HepG2 (cell line): ENCODE results near the gene POFUT1.

Source experiments
- EZH2 ChIP-seq: conservative IDR thresholded peaks from 2 replicates; pipeline ENCODE4 v1.6.1; 2012; ENCODE audit warnings: mild to moderate bottlenecking, low read depth, low read length, moderate library complexity
- GATAD2A ChIP-seq: IDR thresholded peaks from 2 replicates; pipeline ENCODE4 v1.6.1; 2016
- GTF2F1 ChIP-seq: fragments of 150-350 bp; IDR thresholded peaks from 2 replicates; pipeline ENCODE4 v1.6.1; 2014; ENCODE audit warnings: low read length
- HMG20A ChIP-seq: IDR thresholded peaks from 2 replicates; pipeline ENCODE4 v1.6.1; 2016; ENCODE audit warnings: borderline replicate concordance
- MTA3 ChIP-seq: sonication (generic); formaldehyde crosslinking; IDR thresholded peaks from 2 replicates; pipeline ENCODE4 v1.4.0; 2020; ENCODE audit warnings: missing genetic modification reagents
- MTF1 ChIP-seq: sonication (generic); formaldehyde crosslinking; IDR thresholded peaks from 2 replicates; pipeline ENCODE4 v1.5.0; 2020; ENCODE audit warnings: missing genetic modification reagents
- PATZ1 ChIP-seq: sonication (generic); formaldehyde crosslinking; IDR thresholded peaks from 2 replicates; pipeline ENCODE4 v1.4.0; 2020; ENCODE audit warnings: missing genetic modification reagents
- POLR2A ChIP-seq, 2 experiments: IDR thresholded peaks; 2 replicates each; pipeline ENCODE4 v1.6.1; 2011; ENCODE audit warnings: low read depth in 2 of 2, low read length in 2 of 2, mild to moderate bottlenecking in 1 of 2, moderate library complexity in 1 of 2; ENCODE audit not compliant: insufficient read depth in 1 of 2
- SP2 ChIP-seq: sonication (generic); formaldehyde crosslinking; IDR thresholded peaks from 2 replicates; pipeline ENCODE4 v1.5.1; 2020; ENCODE audit warnings: mild to moderate bottlenecking, missing genetic modification reagents
- ZNF180 ChIP-seq: sonication (generic); formaldehyde crosslinking; IDR thresholded peaks from 2 replicates; pipeline ENCODE4 v1.4.0; 2020; ENCODE audit warnings: low read depth, missing genetic modification reagents, borderline replicate concordance
- ZNF224 ChIP-seq: sonication (generic); formaldehyde crosslinking; IDR thresholded peaks from 2 replicates; pipeline ENCODE4 v1.5.0; 2020; ENCODE audit warnings: mild to moderate bottlenecking, missing genetic modification reagents
- TF ChIP-seq, protein P1 (sequence below): sonication (generic); formaldehyde crosslinking; IDR thresholded peaks from 2 replicates; pipeline ENCODE4 v1.5.0; 2020; ENCODE audit warnings: mild to moderate bottlenecking, missing genetic modification reagents, moderate library complexity
- TF ChIP-seq, protein P2 (sequence below): sonication (generic); formaldehyde crosslinking; IDR thresholded peaks from 2 replicates; pipeline ENCODE4 v1.5.0; 2020; ENCODE audit warnings: missing genetic modification reagents

DNA sequence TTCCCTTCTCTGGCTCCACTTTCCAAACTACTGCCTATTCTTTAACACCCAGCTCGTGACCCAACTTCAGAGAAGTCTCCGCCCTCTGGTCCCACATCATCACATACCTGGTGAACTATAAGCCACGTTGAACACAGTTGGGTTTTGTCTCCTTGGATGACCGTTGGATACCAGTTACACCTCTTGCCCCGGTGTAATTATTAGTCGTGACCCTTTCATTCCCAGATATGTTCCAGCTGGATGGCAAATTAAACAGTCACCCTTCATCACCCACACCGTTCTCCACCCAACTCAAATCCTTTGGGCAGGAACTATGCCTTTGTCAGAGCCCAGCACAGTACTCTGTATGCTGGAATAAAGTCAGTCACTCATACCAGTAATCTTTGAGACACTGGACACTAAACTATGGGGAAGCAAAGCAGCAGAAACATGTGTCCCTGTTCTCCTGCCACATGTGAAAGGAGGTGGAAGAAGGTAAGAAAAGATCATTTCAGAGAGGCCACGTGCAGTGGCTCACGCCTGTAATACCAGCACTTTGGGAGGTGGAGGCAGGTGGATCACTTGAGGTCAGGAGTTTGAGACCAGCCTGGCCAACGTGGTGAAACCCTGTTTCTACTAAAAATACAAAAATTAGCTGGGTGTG, 22.6 kb upstream of the POFUT1 start:
- TF ChIP-seq, protein P1, sequence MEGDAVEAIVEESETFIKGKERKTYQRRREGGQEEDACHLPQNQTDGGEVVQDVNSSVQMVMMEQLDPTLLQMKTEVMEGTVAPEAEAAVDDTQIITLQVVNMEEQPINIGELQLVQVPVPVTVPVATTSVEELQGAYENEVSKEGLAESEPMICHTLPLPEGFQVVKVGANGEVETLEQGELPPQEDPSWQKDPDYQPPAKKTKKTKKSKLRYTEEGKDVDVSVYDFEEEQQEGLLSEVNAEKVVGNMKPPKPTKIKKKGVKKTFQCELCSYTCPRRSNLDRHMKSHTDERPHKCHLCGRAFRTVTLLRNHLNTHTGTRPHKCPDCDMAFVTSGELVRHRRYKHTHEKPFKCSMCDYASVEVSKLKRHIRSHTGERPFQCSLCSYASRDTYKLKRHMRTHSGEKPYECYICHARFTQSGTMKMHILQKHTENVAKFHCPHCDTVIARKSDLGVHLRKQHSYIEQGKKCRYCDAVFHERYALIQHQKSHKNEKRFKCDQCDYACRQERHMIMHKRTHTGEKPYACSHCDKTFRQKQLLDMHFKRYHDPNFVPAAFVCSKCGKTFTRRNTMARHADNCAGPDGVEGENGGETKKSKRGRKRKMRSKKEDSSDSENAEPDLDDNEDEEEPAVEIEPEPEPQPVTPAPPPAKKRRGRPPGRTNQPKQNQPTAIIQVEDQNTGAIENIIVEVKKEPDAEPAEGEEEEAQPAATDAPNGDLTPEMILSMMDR (CRISPR knock-in tag) = no peak
- TF ChIP-seq ZNF180 (no peak), PATZ1 (no peak), GTF2F1 (no peak), HMG20A (CRISPR knock-in tag) (no peak), EZH2 (no peak), MTF1 (CRISPR knock-in tag) (no peak), MTA3 (CRISPR knock-in tag) (no peak), SP2 (no peak), GATAD2A (CRISPR knock-in tag) (no peak), ZNF224 (CRISPR knock-in tag) (no peak), POLR2A (IDR thresholded peaks at IDR 0.05; ENCODE audit: insufficient read depth in 1 of 2, low read depth in 2 of 2, low read length in 2 of 2) (no peak)
- TF ChIP-seq, protein P2, sequence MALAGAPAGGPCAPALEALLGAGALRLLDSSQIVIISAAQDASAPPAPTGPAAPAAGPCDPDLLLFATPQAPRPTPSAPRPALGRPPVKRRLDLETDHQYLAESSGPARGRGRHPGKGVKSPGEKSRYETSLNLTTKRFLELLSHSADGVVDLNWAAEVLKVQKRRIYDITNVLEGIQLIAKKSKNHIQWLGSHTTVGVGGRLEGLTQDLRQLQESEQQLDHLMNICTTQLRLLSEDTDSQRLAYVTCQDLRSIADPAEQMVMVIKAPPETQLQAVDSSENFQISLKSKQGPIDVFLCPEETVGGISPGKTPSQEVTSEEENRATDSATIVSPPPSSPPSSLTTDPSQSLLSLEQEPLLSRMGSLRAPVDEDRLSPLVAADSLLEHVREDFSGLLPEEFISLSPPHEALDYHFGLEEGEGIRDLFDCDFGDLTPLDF = no peak
